DOHH2 (cell line): ENCODE measurements around the gene CNOT6.

ENCODE experiments used
- CTCF ChIP-seq: fragments of 200-600 bp; sonication (generic); IDR thresholded peaks from one replicate; pipeline ENCODE4 v1.5.1; 2014; ENCODE audit warnings: antibody characterized with exemption, mild to moderate bottlenecking, low read depth, low read length; ENCODE audit not compliant: poor library complexity, severe bottlenecking
- EZH2phosphoT487 ChIP-seq: fragments of 200-600 bp; sonication (generic); IDR thresholded peaks from 2 replicates; pipeline ENCODE4 v1.6.1; 2017; ENCODE audit warnings: borderline replicate concordance, mild to moderate bottlenecking, antibody characterized with exemption, low read length, moderate library complexity, mixed read lengths

GRCh38 chr5:180532268-180532667 is 38.1 kb downstream of the CNOT6 start:
- no peak for TF ChIP-seq CTCF
- TF ChIP-seq EZH2phosphoT487: no peak
